Measurements from ENCODE around the gene EDAR. TPM values are rescaled to one million over a fixed set of nuclear protein-coding genes. Genes with fewer than 3 reads are reported as not detected.

Gene EDAR
- total and polyA plus RNA-seq, 2 of the 4 experiments (the other 2 are of a cell fraction) = not detected

- no peak overlapping the region for H2BK15ac ChIP-seq (ENCODE audit: low read depth, low read length)
- no peaks in the 10 kb centered on the region for H3K9me1 ChIP-seq (ENCODE audit: insufficient read depth, low read length)
- H4K5ac ChIP-seq (ENCODE audit: low read depth, low read length) = no peak overlapping the region
- ATAC-seq (ENCODE audit: low read depth) (no peak), DNase-seq (no peak)
- no peaks in the 10 kb centered on the region for H3K27me3 ChIP-seq (ENCODE audit: control insufficient read depth, insufficient read depth, low read length)
- no peak overlapping the region for H2AK9ac ChIP-seq (replicated peaks; ENCODE audit: low read depth, low read length, poor library complexity)
- BruUV-seq (replicated peaks) = no TSS peak
- H4K20me1 ChIP-seq (ENCODE audit: insufficient read depth, low read length) = no peaks in the 10 kb centered on the region
- no peak overlapping the region for H3K18ac ChIP-seq (ENCODE audit: low read depth, low read length)
- H3K23ac ChIP-seq (ENCODE audit: low read depth, low read length) = no peak overlapping the region
- H2BK5ac ChIP-seq (ENCODE audit: low read depth, low read length, poor library complexity, severe bottlenecking) = no peak overlapping the region
- intact Hi-C loops (cut with micrococcal nuclease) (no loop called here), in situ Hi-C loops (cut with MboI; ENCODE audit: low sequenced_read_pairs) (no loop called here), dilution Hi-C loops (cut with HindIII; ENCODE audit: low sequenced_read_pairs, unreplicated experiment) (no loop called here)
- no peak overlapping the region for H2AFZ ChIP-seq (replicated peaks; ENCODE audit: low read length, poor library complexity)
- CTCF ChIA-PET = interaction anchor here (1.4 kb wide), 1 partner anchor 12 kb away, joined by 3 read pairs; no protein-coding TSS in a partner anchor
- peaks cover 5% of the 10 kb centered on the region for H3K9me3 ChIP-seq (ENCODE audit: control insufficient read depth, insufficient read depth, low read length)
- H3K56ac ChIP-seq (ENCODE audit: extremely low read depth, insufficient read depth, low read length) = no peak overlapping the region
- H3K79me1 ChIP-seq (ENCODE audit: low read depth in 1 of 2, low read length in 2 of 2) = no peaks in the 10 kb centered on the region
- H2BK20ac ChIP-seq (ENCODE audit: low read depth, low read length) = no peak overlapping the region
- H3K4me2 ChIP-seq (ENCODE audit: low read depth, low read length) = no peak overlapping the region
- no peak overlapping the region for H3K4me3 ChIP-seq (ENCODE audit: insufficient read depth, low read depth, low read length)
- no peak overlapping the region for H3K4ac ChIP-seq (ENCODE audit: low read depth, low read length)
- no peaks in the 10 kb centered on the region for H3K4me1 ChIP-seq (ENCODE audit: control insufficient read depth, insufficient read depth, low read length)
- no peak overlapping the region for H3K27ac ChIP-seq (ENCODE audit: insufficient read depth, low read length)
- H3K14ac ChIP-seq (replicated peaks; ENCODE audit: low read depth, low read length) = no peak overlapping the region
- H3K36me3 ChIP-seq (ENCODE audit: control insufficient read depth, insufficient read depth, low read length) = peaks cover 5% of the 10 kb centered on the region
- H4K91ac ChIP-seq (ENCODE audit: insufficient read depth, low read depth, low read length) = no peak overlapping the region
- H4K8ac ChIP-seq (ENCODE audit: low read depth in 2 of 2, low read length in 2 of 2) = no peak overlapping the region
- no peak overlapping the region for H3K9ac ChIP-seq (ENCODE audit: low read depth, low read length)
- no peak overlapping the region for H2AK5ac ChIP-seq (ENCODE audit: low read depth, low read length)
- TF ChIP-seq RCOR1 (IDR thresholded peaks at IDR 0.05; ENCODE audit: insufficient replicate concordance, low read length) = no peak
- no peak for TF ChIP-seq BHLHE40 (IDR thresholded peaks at IDR 0.05; ENCODE audit: low read depth, low read length)
- TF ChIP-seq CEBPB (IDR thresholded peaks at IDR 0.05; ENCODE audit: low read depth, low read length) = no peak
- TF ChIP-seq SMC3 (IDR thresholded peaks at IDR 0.05; ENCODE audit: low read depth, low read length) = no peak
- no peak for TF ChIP-seq RFX5 (IDR thresholded peaks at IDR 0.05; ENCODE audit: low read depth, low read length)
- no peak for TF ChIP-seq USF2 (IDR thresholded peaks at IDR 0.05; ENCODE audit: low read depth, low read length)
- no peak for TF ChIP-seq FOS (IDR thresholded peaks at IDR 0.05; ENCODE audit: low read depth, low read length)
- TF ChIP-seq RAD21 (IDR thresholded peaks at IDR 0.05; ENCODE audit: low read length) = no peak
- no peak for TF ChIP-seq CTCF (conservative IDR thresholded peaks at IDR 0.05; ENCODE audit: low read depth, low read length)
- TF ChIP-seq ELK1 (IDR thresholded peaks at IDR 0.05; ENCODE audit: borderline replicate concordance, low read depth, low read length) = no peak
- no peak for TF ChIP-seq POLR2A (IDR thresholded peaks at IDR 0.05; ENCODE audit: low read depth, low read length)
- no peak for TF ChIP-seq CHD1 (IDR thresholded peaks at IDR 0.05; ENCODE audit: low read depth, low read length)
- no peak for TF ChIP-seq MAFK (IDR thresholded peaks at IDR 0.05; ENCODE audit: low read depth, low read length)
- no peak for TF ChIP-seq MXI1 (IDR thresholded peaks at IDR 0.05; ENCODE audit: borderline replicate concordance, low read depth, low read length)
- TF ChIP-seq NFE2L2 (IDR thresholded peaks at IDR 0.05; ENCODE audit: low read depth, low read length) = no peak
- no peak for TF ChIP-seq MAZ (IDR thresholded peaks at IDR 0.05; ENCODE audit: borderline replicate concordance, low read depth, low read length)
- no peak overlapping the region for H2BK120ac ChIP-seq (ENCODE audit: low read depth, low read length)
- POLR2A ChIA-PET (ENCODE audit: unreplicated experiment) = no interaction called here
Measured at GRCh38 chr2:108866041-108866440, 123.0 kb downstream of the EDAR start.

All from IMR-90 (cell line).